ENCODE measurements around the gene ZNF207. TPM values are rescaled to one million over a fixed set of nuclear protein-coding genes. Genes with fewer than 3 reads are reported as not detected.

ZNF207 gene
- total and polyA plus RNA-seq, 10 of the 15 experiments (the other 5 are each of a cell fraction or from before 2014, with no cell fraction given), result 156 to 348 (median 205) TPM

GRCh38 chr17:32341141-32341856, 8.7 kb upstream of the ZNF207 start:
- ChIA-PET RAD21 (ENCODE audit: unreplicated experiment) (interaction anchor here (1.0 to 1.7 kb wide), 2 partner anchors 12 to 103 kb away, joined by 5 read pairs; partner anchors contain the start of gene PSMD11), SMC1A (ENCODE audit: uncharacterized antibody, unreplicated experiment) (interaction anchor here (0.6 to 2.8 kb wide), 7 partner anchors 10 to 196 kb away, joined by 3 to 21 read pairs (median 3); no protein-coding TSS in a partner anchor), CTCF (interaction anchor here (0.8 to 1.8 kb wide), 6 partner anchors 10 to 439 kb away, joined by 3 to 8 read pairs (median 5); partner anchors contain the start of genes PSMD11 and UTP6), POLR2A (interaction anchor here (0.5 to 2.1 kb wide), 3 partner anchors 10 to 371 kb away, joined by 3 to 8 read pairs (median 3); no protein-coding TSS in a partner anchor)
- 1% methylated on average over 13 of the region's 13 CpGs for WGBS (ENCODE audit: insufficient coverage, insufficient replicate concordance, low lambda C conversion rate, missing lambda C conversion rate)
- in situ Hi-C loops (cut with MboI) (no loop called here), intact Hi-C loops (cut with micrococcal nuclease; ENCODE audit: unreplicated experiment) (no loop called here)
- H3K27me3 ChIP-seq (replicated peaks in 1 of 2; ENCODE audit: control insufficient read depth in 2 of 2, insufficient read depth in 2 of 2, low read length in 1 of 2), result no peaks in the 10 kb centered on the region
- H3K79me2 ChIP-seq (ENCODE audit: control insufficient read depth, insufficient read depth, low read length), result peaks cover 7% of the 10 kb centered on the region
- DNase-seq (ENCODE audit: low read depth, low spot score) (no peak), ATAC-seq (peak; percentile 66), FAIRE-seq (peak; percentile 23)
- peak overlapping the region; percentile 88 for H2AFZ ChIP-seq (ENCODE audit: control insufficient read depth, low read depth, low read length)
- H3K9ac ChIP-seq (ENCODE audit: control insufficient read depth, insufficient read depth, low read length), result peak overlapping the region; percentile 84
- TSS peak; percentile 55 for BruUV-seq (replicated peaks)
- H3K4me3 ChIP-seq, result peak overlapping the region; percentile 95
- H3K4me2 ChIP-seq (ENCODE audit: control insufficient read depth, insufficient read depth), result peak overlapping the region; percentile 92
- H3K9me3 ChIP-seq (replicated peaks; ENCODE audit: control insufficient read depth, insufficient read depth, low read length), result no peaks in the 10 kb centered on the region
- H4K20me1 ChIP-seq (ENCODE audit: control insufficient read depth, insufficient read depth), result no peaks in the 10 kb centered on the region
- no peaks in the 10 kb centered on the region for H3K36me3 ChIP-seq (ENCODE audit: control insufficient read depth in 2 of 2, insufficient read depth in 2 of 2, low read length in 1 of 2)
- peak overlapping the region; percentile 78 for H3K27ac ChIP-seq (ENCODE audit: control insufficient read depth, insufficient read depth)
- H3K4me1 ChIP-seq (ENCODE audit: control insufficient read depth, insufficient read depth, low read length), result no peaks in the 10 kb centered on the region; the same call in 1 of the 2 replicates
- TF ChIP-seq, protein P1, sequence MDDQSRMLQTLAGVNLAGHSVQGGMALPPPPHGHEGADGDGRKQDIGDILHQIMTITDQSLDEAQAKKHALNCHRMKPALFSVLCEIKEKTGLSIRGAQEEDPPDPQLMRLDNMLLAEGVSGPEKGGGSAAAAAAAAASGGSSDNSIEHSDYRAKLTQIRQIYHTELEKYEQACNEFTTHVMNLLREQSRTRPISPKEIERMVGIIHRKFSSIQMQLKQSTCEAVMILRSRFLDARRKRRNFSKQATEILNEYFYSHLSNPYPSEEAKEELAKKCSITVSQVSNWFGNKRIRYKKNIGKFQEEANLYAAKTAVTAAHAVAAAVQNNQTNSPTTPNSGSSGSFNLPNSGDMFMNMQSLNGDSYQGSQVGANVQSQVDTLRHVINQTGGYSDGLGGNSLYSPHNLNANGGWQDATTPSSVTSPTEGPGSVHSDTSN (IDR thresholded peaks at IDR 0.05; ENCODE audit: insufficient replicate concordance, low read depth, low read length), result no peak
- TF ChIP-seq TBL1XR1 (IDR thresholded peaks at IDR 0.05; ENCODE audit: low read depth, low read length) (no peak), SMAD1 (IDR thresholded peaks at IDR 0.05; ENCODE audit: low read depth, partially characterized antibody) (peak; percentile 48), SMARCA5 (IDR thresholded peaks at IDR 0.05) (0 out of 2 replicates have a peak, but pooled peaks have one; percentile 35), DPF2 (IDR thresholded peaks at IDR 0.05) (no peak), HCFC1 (IDR thresholded peaks at IDR 0.05; ENCODE audit: low read length) (no peak), POLR2AphosphoS5 (IDR thresholded peaks at IDR 0.05; ENCODE audit: low read length) (0 out of 2 replicates have a peak, but pooled peaks have one; percentile 69), JUNB (IDR thresholded peaks at IDR 0.05) (no peak), RELB (IDR thresholded peaks at IDR 0.05; ENCODE audit: low read depth) (peak; percentile 25; the same call in 1 of the 2 replicates), NRF1 (conservative IDR thresholded peaks at IDR 0.05; ENCODE audit: low read depth, low read length) (no peak), ATF2 (IDR thresholded peaks at IDR 0.05; ENCODE audit: low read length) (no peak)
- TF ChIP-seq, protein P2, sequence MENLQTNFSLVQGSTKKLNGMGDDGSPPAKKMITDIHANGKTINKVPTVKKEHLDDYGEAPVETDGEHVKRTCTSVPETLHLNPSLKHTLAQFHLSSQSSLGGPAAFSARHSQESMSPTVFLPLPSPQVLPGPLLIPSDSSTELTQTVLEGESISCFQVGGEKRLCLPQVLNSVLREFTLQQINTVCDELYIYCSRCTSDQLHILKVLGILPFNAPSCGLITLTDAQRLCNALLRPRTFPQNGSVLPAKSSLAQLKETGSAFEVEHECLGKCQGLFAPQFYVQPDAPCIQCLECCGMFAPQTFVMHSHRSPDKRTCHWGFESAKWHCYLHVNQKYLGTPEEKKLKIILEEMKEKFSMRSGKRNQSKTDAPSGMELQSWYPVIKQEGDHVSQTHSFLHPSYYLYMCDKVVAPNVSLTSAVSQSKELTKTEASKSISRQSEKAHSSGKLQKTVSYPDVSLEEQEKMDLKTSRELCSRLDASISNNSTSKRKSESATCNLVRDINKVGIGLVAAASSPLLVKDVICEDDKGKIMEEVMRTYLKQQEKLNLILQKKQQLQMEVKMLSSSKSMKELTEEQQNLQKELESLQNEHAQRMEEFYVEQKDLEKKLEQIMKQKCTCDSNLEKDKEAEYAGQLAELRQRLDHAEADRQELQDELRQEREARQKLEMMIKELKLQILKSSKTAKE (IDR thresholded peaks at IDR 0.05; ENCODE audit: low read depth, poor library complexity, severe bottlenecking), result peak; percentile 24
- TF ChIP-seq, protein P3, sequence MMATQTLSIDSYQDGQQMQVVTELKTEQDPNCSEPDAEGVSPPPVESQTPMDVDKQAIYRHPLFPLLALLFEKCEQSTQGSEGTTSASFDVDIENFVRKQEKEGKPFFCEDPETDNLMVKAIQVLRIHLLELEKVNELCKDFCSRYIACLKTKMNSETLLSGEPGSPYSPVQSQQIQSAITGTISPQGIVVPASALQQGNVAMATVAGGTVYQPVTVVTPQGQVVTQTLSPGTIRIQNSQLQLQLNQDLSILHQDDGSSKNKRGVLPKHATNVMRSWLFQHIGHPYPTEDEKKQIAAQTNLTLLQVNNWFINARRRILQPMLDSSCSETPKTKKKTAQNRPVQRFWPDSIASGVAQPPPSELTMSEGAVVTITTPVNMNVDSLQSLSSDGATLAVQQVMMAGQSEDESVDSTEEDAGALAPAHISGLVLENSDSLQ (IDR thresholded peaks at IDR 0.05), result peak; percentile 75
